ENCODE data around the gene CCDC149. TPM values are rescaled to one million over a fixed set of nuclear protein-coding genes. Genes with fewer than 3 reads are reported as not detected.
A peak's percentile ranks its signal among the peaks of the same experiment; 100 is the strongest.
"Not testable (repeated sequence)": the region's sequence is repeated elsewhere in the genome, so short reads cannot be mapped to it uniquely, and the experiment has no call there.

Gene CCDC149
- total RNA-seq, 1 donor from 2014 or later = 8.0 TPM

GRCh38 chr4:24917076-24917856 is 4.4 kb upstream of the CCDC149 start:
- H3K27me3 ChIP-seq (ENCODE audit: control insufficient read depth, insufficient read depth, low read length) = no peaks in the 10 kb centered on the region
- no peak for TF ChIP-seq CTCF (IDR thresholded peaks at IDR 0.05; ENCODE audit: insufficient read depth, low read length, poor library complexity, severe bottlenecking)
- no peak for DNase-seq (ENCODE audit: low read depth)
- H3K36me3 ChIP-seq (ENCODE audit: control insufficient read depth, insufficient read depth, low read length) = no peaks in the 10 kb centered on the region
- H3K4me3 ChIP-seq (ENCODE audit: low read depth, low read length) = no peak overlapping the region

- DNase-seq (ENCODE audit: low read depth) = no peak
- H3K4me3 ChIP-seq (ENCODE audit: low read depth, low read length) = no peak overlapping the region
- no peaks in the 10 kb centered on the region for H3K27me3 ChIP-seq (ENCODE audit: control insufficient read depth, insufficient read depth, low read length)
- TF ChIP-seq CTCF (IDR thresholded peaks at IDR 0.05; ENCODE audit: insufficient read depth, low read length, poor library complexity, severe bottlenecking) = peak; percentile 18
- no peaks in the 10 kb centered on the region for H3K36me3 ChIP-seq (ENCODE audit: control insufficient read depth, insufficient read depth, low read length)
Measured at GRCh38 chr4:24915121-24915922, 2.5 kb upstream of the CCDC149 start.

- Histone ChIP-seq H3K27me3 (ENCODE audit: control insufficient read depth, insufficient read depth, low read length) (no peaks in the 10 kb centered on the region), H3K36me3 (ENCODE audit: control insufficient read depth, insufficient read depth, low read length) (no peaks in the 10 kb centered on the region), H3K4me3 (ENCODE audit: low read depth, low read length) (no peak overlapping the region)
- no peak for DNase-seq (ENCODE audit: low read depth)
- no peak for TF ChIP-seq CTCF (IDR thresholded peaks at IDR 0.05; ENCODE audit: insufficient read depth, low read length, poor library complexity, severe bottlenecking)
Measured at GRCh38 chr4:24914460-24914859, 1.6 kb upstream of the CCDC149 start.

- DNase-seq (ENCODE audit: low read depth) = no peak
- no peaks in the 10 kb centered on the region for H3K36me3 ChIP-seq (ENCODE audit: control insufficient read depth, insufficient read depth, low read length)
- no peak for TF ChIP-seq CTCF (IDR thresholded peaks at IDR 0.05; ENCODE audit: insufficient read depth, low read length, poor library complexity, severe bottlenecking)
- peak overlapping the region; percentile 55 for H3K4me3 ChIP-seq (ENCODE audit: low read depth, low read length)
- no peaks in the 10 kb centered on the region for H3K27me3 ChIP-seq (ENCODE audit: control insufficient read depth, insufficient read depth, low read length)
Measured at GRCh38 chr4:24913119-24913485, 260 bp upstream of the CCDC149 start.

- no peak for DNase-seq (ENCODE audit: low read depth)
- no peak overlapping the region for H3K4me3 ChIP-seq (ENCODE audit: low read depth, low read length)
Measured at GRCh38 chr4:24910499-24910898, 2.3 kb downstream of the CCDC149 start.

GRCh38 chr4:24909606-24910005 is 3.2 kb downstream of the CCDC149 start:
- H3K36me3 ChIP-seq (ENCODE audit: control insufficient read depth, insufficient read depth, low read length); H3K27me3 ChIP-seq (ENCODE audit: control insufficient read depth, insufficient read depth, low read length); DNase-seq (ENCODE audit: low read depth); H3K4me3 ChIP-seq (ENCODE audit: low read depth, low read length): not testable (repeated sequence)

More at GRCh38 chr4:24910499-24910898, 2.3 kb downstream of the CCDC149 start:
- TF ChIP-seq CTCF (IDR thresholded peaks at IDR 0.05; ENCODE audit: insufficient read depth, low read length, poor library complexity, severe bottlenecking) = no peak
- Histone ChIP-seq H3K36me3 (ENCODE audit: control insufficient read depth, insufficient read depth, low read length) (no peaks in the 10 kb centered on the region), H3K27me3 (ENCODE audit: control insufficient read depth, insufficient read depth, low read length) (no peaks in the 10 kb centered on the region)

Data from kidney epithelial cell (primary cell).